Measurements from ENCODE around the gene HMGCL.

HMGCL gene

GRCh38 chr1:23779826-23780371 lies 45.3 kb downstream of the HMGCL start (continued):
- TF ChIP-seq OSR2 (tag by site-specific recombination; IDR thresholded peaks at IDR 0.05) (no peak), ZNF24 (tag by site-specific recombination; IDR thresholded peaks at IDR 0.05) (peak; percentile 54), ZNF221 (tag by site-specific recombination; IDR thresholded peaks at IDR 0.05; ENCODE audit: borderline replicate concordance) (no peak), YY2 (tag by site-specific recombination; IDR thresholded peaks at IDR 0.05) (no peak), ZSCAN5A (tag by site-specific recombination; IDR thresholded peaks at IDR 0.05) (no peak), MZF1 (tag by site-specific recombination; IDR thresholded peaks at IDR 0.05; ENCODE audit: borderline replicate concordance) (no peak), ZNF501 (tag by site-specific recombination; IDR thresholded peaks at IDR 0.05) (peak; percentile 24; the same call in 1 of the 2 replicates), ZNF555 (tag by site-specific recombination; conservative IDR thresholded peaks at IDR 0.05) (no peak), ZBTB21 (tag by site-specific recombination; IDR thresholded peaks at IDR 0.05) (no peak), ZNF514 (tag by site-specific recombination; IDR thresholded peaks at IDR 0.05) (no peak), GFI1B (tag by site-specific recombination; IDR thresholded peaks at IDR 0.05) (no peak), KLF7 (tag by site-specific recombination; IDR thresholded peaks at IDR 0.05; ENCODE audit: borderline replicate concordance) (no peak), KLF8 (tag by site-specific recombination; IDR thresholded peaks at IDR 0.05) (0 out of 2 replicates have a peak, but pooled peaks have one; percentile 47), ZNF350 (tag by site-specific recombination; IDR thresholded peaks at IDR 0.05) (no peak), ZSCAN30 (tag by site-specific recombination; IDR thresholded peaks at IDR 0.05) (no peak), INSM2 (tag by site-specific recombination; IDR thresholded peaks at IDR 0.05) (no peak), ZNF704 (tag by site-specific recombination; IDR thresholded peaks at IDR 0.05) (no peak), ZSCAN16 (tag by site-specific recombination; IDR thresholded peaks at IDR 0.05) (no peak), GLI4 (tag by site-specific recombination; IDR thresholded peaks at IDR 0.05) (no peak)
- TF ChIP-seq, protein P1, sequence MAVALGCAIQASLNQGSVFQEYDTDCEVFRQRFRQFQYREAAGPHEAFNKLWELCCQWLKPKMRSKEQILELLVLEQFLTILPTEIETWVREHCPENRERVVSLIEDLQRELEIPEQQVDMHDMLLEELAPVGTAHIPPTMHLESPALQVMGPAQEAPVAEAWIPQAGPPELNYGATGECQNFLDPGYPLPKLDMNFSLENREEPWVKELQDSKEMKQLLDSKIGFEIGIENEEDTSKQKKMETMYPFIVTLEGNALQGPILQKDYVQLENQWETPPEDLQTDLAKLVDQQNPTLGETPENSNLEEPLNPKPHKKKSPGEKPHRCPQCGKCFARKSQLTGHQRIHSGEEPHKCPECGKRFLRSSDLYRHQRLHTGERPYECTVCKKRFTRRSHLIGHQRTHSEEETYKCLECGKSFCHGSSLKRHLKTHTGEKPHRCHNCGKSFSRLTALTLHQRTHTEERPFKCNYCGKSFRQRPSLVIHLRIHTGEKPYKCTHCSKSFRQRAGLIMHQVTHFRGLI (tag by site-specific recombination; IDR thresholded peaks at IDR 0.05), result peak; percentile 28; the same call in 1 of the 2 replicates
- TF ChIP-seq, protein P2, sequence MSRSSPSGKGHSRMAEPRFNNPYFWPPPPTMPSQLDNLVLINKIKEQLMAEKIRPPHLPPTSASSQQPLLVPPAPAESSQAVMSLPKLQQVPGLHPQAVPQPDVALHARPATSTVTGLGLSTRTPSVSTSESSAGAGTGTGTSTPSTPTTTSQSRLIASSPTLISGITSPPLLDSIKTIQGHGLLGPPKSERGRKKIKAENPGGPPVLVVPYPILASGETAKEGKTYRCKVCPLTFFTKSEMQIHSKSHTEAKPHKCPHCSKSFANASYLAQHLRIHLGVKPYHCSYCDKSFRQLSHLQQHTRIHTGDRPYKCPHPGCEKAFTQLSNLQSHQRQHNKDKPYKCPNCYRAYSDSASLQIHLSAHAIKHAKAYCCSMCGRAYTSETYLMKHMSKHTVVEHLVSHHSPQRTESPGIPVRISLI (tag by site-specific recombination; IDR thresholded peaks at IDR 0.05), result no peak
- TF ChIP-seq, protein P3, sequence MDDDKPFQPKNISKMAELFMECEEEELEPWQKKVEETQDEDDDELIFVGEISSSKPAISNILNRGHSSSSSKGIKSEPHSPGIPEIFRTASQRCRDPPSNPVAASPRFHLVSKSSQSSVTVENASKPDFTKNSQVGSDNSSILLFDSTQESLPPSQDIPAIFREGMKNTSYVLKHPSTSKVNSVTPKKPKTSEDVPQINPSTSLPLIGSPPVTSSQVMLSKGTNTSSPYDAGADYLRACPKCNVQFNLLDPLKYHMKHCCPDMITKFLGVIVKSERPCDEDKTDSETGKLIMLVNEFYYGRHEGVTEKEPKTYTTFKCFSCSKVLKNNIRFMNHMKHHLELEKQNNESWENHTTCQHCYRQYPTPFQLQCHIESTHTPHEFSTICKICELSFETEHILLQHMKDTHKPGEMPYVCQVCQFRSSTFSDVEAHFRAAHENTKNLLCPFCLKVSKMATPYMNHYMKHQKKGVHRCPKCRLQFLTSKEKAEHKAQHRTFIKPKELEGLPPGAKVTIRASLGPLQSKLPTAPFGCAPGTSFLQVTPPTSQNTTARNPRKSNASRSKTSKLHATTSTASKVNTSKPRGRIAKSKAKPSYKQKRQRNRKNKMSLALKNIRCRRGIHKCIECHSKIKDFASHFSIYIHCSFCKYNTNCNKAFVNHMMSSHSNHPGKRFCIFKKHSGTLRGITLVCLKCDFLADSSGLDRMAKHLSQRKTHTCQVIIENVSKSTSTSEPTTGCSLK (tag by site-specific recombination; IDR thresholded peaks at IDR 0.05), result no peak
- TF ChIP-seq, protein P4, sequence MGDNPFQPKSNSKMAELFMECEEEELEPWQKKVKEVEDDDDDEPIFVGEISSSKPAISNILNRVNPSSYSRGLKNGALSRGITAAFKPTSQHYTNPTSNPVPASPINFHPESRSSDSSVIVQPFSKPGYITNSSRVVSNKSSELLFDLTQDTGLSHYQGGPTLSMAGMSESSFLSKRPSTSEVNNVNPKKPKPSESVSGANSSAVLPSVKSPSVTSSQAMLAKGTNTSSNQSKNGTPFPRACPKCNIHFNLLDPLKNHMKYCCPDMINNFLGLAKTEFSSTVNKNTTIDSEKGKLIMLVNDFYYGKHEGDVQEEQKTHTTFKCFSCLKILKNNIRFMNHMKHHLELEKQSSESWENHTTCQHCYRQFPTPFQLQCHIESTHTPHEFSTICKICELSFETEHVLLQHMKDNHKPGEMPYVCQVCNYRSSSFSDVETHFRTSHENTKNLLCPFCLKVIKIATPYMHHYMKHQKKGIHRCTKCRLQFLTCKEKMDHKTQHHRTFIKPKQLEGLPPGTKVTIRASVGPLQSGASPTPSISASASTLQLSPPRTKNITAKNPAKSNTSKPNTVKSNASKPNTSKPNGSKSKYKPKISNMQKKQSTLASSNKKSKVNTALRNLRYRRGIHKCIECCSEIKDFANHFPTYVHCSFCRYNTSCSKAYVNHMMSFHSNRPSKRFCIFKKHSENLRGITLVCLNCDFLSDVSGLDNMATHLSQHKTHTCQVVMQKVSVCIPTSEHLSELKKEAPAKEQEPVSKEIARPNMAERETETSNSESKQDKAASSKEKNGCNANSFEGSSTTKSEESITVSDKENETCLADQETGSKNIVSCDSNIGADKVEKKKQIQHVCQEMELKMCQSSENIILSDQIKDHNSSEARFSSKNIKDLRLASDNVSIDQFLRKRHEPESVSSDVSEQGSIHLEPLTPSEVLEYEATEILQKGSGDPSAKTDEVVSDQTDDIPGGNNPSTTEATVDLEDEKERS (tag by site-specific recombination; IDR thresholded peaks at IDR 0.05), result no peak
- TF ChIP-seq, protein P5, sequence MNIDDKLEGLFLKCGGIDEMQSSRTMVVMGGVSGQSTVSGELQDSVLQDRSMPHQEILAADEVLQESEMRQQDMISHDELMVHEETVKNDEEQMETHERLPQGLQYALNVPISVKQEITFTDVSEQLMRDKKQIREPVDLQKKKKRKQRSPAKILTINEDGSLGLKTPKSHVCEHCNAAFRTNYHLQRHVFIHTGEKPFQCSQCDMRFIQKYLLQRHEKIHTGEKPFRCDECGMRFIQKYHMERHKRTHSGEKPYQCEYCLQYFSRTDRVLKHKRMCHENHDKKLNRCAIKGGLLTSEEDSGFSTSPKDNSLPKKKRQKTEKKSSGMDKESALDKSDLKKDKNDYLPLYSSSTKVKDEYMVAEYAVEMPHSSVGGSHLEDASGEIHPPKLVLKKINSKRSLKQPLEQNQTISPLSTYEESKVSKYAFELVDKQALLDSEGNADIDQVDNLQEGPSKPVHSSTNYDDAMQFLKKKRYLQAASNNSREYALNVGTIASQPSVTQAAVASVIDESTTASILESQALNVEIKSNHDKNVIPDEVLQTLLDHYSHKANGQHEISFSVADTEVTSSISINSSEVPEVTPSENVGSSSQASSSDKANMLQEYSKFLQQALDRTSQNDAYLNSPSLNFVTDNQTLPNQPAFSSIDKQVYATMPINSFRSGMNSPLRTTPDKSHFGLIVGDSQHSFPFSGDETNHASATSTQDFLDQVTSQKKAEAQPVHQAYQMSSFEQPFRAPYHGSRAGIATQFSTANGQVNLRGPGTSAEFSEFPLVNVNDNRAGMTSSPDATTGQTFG (tag by site-specific recombination; IDR thresholded peaks at IDR 0.05; ENCODE audit: borderline replicate concordance), result no peak

Data from HEK293 (cell line).